ENCODE data around the gene C11orf24. TPM values are rescaled to one million over a fixed set of nuclear protein-coding genes. Genes with fewer than 3 reads are reported as not detected.

The C11orf24 gene
- total and polyA plus RNA-seq, 9 of the 15 experiments (the other 6 are each of a cell fraction or from before 2014, with no cell fraction given) = 2.0 to 65.2 (median 32.5) TPM

DNA sequence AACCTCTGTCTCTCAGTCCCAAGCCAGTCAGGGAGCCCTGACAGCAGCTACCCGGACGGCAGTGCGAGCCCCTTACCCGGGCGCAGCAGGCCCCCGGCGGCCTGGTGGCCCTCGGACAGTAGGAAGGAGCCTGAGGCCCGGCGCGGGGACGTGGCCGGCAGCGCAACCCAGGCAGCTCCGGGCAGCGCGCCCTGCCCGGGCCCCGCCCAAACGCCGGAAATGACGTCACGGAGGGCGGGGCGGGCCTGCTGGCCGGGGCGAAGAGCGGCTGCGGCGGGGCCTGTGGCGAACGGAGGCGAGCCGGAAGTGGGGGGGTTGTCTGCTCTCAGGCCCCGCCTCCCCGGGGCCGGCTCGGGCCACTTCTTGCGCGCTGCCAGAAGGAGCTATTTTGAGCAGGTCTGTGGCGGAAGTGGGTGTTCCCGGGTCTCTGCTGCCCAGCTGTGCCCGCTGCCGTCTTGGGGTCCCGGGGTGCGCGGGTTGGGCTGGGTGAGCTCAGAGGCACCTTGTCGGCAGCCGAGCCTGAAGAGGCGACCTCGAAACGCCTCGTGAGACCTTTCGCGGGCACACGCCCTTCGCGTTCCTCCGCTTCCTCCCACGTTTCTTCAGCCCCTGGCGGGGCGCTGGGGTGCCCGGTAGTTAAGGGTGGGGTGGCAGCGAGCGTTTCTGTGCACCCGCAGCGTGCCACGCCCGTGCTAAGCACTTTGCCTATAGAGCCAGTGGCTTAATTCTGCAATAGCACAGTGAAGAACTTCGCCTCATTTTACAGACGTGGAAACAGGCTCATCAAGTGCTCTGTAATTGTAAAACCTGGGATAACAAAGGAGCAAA is at the start of gene C11orf24 (continued):
- TF ChIP-seq ZNF232 (CRISPR knock-in tag; IDR thresholded peaks at IDR 0.05) = 0 out of 2 replicates have a peak, but pooled peaks have one; percentile 39
- TF ChIP-seq TARDBP (IDR thresholded peaks at IDR 0.05) = no peak
- TF ChIP-seq TEAD1 (CRISPR knock-in tag; IDR thresholded peaks at IDR 0.05) = peak; percentile 22 to 60; a peak in 2 of 4 replicates
- TF ChIP-seq SMARCB1 (IDR thresholded peaks at IDR 0.05; ENCODE audit: insufficient read length, low read depth) = peak; percentile 41
- TF ChIP-seq XRCC5 (IDR thresholded peaks at IDR 0.05; ENCODE audit: low read depth, low read length) = 0 out of 2 replicates have a peak, but pooled peaks have one; percentile 28
- peak; percentile 97; the same call in 1 of the 2 replicates for TF ChIP-seq PHF8 (IDR thresholded peaks at IDR 0.05; ENCODE audit: borderline replicate concordance, low read length)
- no peak for TF ChIP-seq ZNF778 (CRISPR knock-in tag; IDR thresholded peaks at IDR 0.05)
- TF ChIP-seq, protein P1, sequence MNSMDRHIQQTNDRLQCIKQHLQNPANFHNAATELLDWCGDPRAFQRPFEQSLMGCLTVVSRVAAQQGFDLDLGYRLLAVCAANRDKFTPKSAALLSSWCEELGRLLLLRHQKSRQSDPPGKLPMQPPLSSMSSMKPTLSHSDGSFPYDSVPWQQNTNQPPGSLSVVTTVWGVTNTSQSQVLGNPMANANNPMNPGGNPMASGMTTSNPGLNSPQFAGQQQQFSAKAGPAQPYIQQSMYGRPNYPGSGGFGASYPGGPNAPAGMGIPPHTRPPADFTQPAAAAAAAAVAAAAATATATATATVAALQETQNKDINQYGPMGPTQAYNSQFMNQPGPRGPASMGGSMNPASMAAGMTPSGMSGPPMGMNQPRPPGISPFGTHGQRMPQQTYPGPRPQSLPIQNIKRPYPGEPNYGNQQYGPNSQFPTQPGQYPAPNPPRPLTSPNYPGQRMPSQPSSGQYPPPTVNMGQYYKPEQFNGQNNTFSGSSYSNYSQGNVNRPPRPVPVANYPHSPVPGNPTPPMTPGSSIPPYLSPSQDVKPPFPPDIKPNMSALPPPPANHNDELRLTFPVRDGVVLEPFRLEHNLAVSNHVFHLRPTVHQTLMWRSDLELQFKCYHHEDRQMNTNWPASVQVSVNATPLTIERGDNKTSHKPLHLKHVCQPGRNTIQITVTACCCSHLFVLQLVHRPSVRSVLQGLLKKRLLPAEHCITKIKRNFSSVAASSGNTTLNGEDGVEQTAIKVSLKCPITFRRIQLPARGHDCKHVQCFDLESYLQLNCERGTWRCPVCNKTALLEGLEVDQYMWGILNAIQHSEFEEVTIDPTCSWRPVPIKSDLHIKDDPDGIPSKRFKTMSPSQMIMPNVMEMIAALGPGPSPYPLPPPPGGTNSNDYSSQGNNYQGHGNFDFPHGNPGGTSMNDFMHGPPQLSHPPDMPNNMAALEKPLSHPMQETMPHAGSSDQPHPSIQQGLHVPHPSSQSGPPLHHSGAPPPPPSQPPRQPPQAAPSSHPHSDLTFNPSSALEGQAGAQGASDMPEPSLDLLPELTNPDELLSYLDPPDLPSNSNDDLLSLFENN (IDR thresholded peaks at IDR 0.05; ENCODE audit: low read depth in 2 of 2, low read length in 2 of 2) = peak in 1 of 2 experiments; percentile 66; a peak in 2 of 4 replicates
- TF ChIP-seq SREBF2 (CRISPR knock-in tag; IDR thresholded peaks at IDR 0.05) = peak; percentile 36; the same call in 1 of the 2 replicates
- TF ChIP-seq SRSF1 (IDR thresholded peaks at IDR 0.05; ENCODE audit: low read depth, low read length) = no peak
- TF ChIP-seq, protein P2, sequence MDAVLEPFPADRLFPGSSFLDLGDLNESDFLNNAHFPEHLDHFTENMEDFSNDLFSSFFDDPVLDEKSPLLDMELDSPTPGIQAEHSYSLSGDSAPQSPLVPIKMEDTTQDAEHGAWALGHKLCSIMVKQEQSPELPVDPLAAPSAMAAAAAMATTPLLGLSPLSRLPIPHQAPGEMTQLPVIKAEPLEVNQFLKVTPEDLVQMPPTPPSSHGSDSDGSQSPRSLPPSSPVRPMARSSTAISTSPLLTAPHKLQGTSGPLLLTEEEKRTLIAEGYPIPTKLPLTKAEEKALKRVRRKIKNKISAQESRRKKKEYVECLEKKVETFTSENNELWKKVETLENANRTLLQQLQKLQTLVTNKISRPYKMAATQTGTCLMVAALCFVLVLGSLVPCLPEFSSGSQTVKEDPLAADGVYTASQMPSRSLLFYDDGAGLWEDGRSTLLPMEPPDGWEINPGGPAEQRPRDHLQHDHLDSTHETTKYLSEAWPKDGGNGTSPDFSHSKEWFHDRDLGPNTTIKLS (IDR thresholded peaks at IDR 0.05; ENCODE audit: borderline replicate concordance, low read depth) = peak; percentile 96
- TF ChIP-seq, protein P3, sequence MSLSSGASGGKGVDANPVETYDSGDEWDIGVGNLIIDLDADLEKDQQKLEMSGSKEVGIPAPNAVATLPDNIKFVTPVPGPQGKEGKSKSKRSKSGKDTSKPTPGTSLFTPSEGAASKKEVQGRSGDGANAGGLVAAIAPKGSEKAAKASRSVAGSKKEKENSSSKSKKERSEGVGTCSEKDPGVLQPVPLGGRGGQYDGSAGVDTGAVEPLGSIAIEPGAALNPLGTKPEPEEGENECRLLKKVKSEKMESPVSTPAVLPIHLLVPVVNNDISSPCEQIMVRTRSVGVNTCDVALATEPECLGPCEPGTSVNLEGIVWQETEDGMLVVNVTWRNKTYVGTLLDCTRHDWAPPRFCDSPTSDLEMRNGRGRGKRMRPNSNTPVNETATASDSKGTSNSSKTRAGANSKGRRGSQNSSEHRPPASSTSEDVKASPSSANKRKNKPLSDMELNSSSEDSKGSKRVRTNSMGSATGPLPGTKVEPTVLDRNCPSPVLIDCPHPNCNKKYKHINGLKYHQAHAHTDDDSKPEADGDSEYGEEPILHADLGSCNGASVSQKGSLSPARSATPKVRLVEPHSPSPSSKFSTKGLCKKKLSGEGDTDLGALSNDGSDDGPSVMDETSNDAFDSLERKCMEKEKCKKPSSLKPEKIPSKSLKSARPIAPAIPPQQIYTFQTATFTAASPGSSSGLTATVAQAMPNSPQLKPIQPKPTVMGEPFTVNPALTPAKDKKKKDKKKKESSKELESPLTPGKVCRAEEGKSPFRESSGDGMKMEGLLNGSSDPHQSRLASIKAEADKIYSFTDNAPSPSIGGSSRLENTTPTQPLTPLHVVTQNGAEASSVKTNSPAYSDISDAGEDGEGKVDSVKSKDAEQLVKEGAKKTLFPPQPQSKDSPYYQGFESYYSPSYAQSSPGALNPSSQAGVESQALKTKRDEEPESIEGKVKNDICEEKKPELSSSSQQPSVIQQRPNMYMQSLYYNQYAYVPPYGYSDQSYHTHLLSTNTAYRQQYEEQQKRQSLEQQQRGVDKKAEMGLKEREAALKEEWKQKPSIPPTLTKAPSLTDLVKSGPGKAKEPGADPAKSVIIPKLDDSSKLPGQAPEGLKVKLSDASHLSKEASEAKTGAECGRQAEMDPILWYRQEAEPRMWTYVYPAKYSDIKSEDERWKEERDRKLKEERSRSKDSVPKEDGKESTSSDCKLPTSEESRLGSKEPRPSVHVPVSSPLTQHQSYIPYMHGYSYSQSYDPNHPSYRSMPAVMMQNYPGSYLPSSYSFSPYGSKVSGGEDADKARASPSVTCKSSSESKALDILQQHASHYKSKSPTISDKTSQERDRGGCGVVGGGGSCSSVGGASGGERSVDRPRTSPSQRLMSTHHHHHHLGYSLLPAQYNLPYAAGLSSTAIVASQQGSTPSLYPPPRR (CRISPR knock-in tag; IDR thresholded peaks at IDR 0.05; ENCODE audit: borderline replicate concordance) = peak; percentile 72; the same call in 1 of the 2 replicates
- TF ChIP-seq DNMT1 (IDR thresholded peaks at IDR 0.05) = no peak
